ENCODE results near the gene VAV3. TPM values are rescaled to one million over a fixed set of nuclear protein-coding genes. Genes with fewer than 3 reads are reported as not detected.

VAV3 gene
- total RNA-seq, 4 donors from 2014 or later: 117 to 239 (median 135) TPM

- Histone ChIP-seq H3K36me3 (no peaks in the 10 kb centered on the region), H3K9me3 (no peaks in the 10 kb centered on the region), H3K27ac (no peak overlapping the region), H3K4me1 (peaks cover 12% of the 10 kb centered on the region), H3K4me3 (no peak overlapping the region), H3K27me3 (no peaks in the 10 kb centered on the region)
- DNase-seq (ENCODE audit: low spot score in 2 of 2): no peak
- TF ChIP-seq CTCF (IDR thresholded peaks at IDR 0.05): no peak
- no peak for TF ChIP-seq EP300 (IDR thresholded peaks at IDR 0.05)
- TF ChIP-seq POLR2AphosphoS5 (IDR thresholded peaks at IDR 0.05): no peak
- no peak for TF ChIP-seq POLR2A (IDR thresholded peaks at IDR 0.05)
These were observed 93.1 kb downstream of the VAV3 start for GRCh38 chr1:107871687-107872395.

GRCh38 chr1:107871259-107871658 is 93.7 kb downstream of the VAV3 start:
- TF ChIP-seq POLR2A (IDR thresholded peaks at IDR 0.05) (no peak), POLR2AphosphoS5 (IDR thresholded peaks at IDR 0.05) (no peak), CTCF (IDR thresholded peaks at IDR 0.05) (no peak), EP300 (IDR thresholded peaks at IDR 0.05) (no peak)
- 61% methylated on average over 2 of the region's 2 CpGs for WGBS
- no peak for DNase-seq (ENCODE audit: low spot score in 2 of 2)
- H3K27me3 ChIP-seq: no peaks in the 10 kb centered on the region
- no peak overlapping the region for H3K27ac ChIP-seq
- peaks cover 7% of the 10 kb centered on the region for H3K4me1 ChIP-seq
- H3K36me3 ChIP-seq: no peaks in the 10 kb centered on the region
- H3K9me3 ChIP-seq: no peaks in the 10 kb centered on the region
- H3K4me3 ChIP-seq: no peak overlapping the region

- H3K27me3 ChIP-seq: no peaks in the 10 kb centered on the region
- no peak overlapping the region for H3K27ac ChIP-seq
- no peak for DNase-seq (ENCODE audit: low spot score in 2 of 2)
- WGBS: 66% methylated on average over 3 of the region's 3 CpGs
- no peak overlapping the region for H3K4me3 ChIP-seq
- no peaks in the 10 kb centered on the region for H3K9me3 ChIP-seq
- peaks cover 1% of the 10 kb centered on the region for H3K4me1 ChIP-seq
- H3K36me3 ChIP-seq: no peaks in the 10 kb centered on the region
- TF ChIP-seq POLR2AphosphoS5 (IDR thresholded peaks at IDR 0.05) (no peak), CTCF (IDR thresholded peaks at IDR 0.05) (no peak)
These were observed 94.3 kb downstream of the VAV3 start for GRCh38 chr1:107870696-107871095.

GRCh38 chr1:107867897-107868296 is 97.1 kb downstream of the VAV3 start:
- no peak for DNase-seq (ENCODE audit: low spot score in 2 of 2)

GRCh38 chr1:107867422-107867821 is 97.6 kb downstream of the VAV3 start:
- H3K27ac ChIP-seq: no peak overlapping the region
- H3K36me3 ChIP-seq: no peaks in the 10 kb centered on the region
- H3K4me3 ChIP-seq: no peak overlapping the region
- H3K9me3 ChIP-seq: no peaks in the 10 kb centered on the region
- no peaks in the 10 kb centered on the region for H3K4me1 ChIP-seq
- DNase-seq (ENCODE audit: low spot score in 2 of 2): no peak
- WGBS: 63% methylated on average over 2 of the region's 2 CpGs
- H3K27me3 ChIP-seq: no peaks in the 10 kb centered on the region
- no peak for TF ChIP-seq POLR2AphosphoS5 (IDR thresholded peaks at IDR 0.05)
- no peak for TF ChIP-seq POLR2A (IDR thresholded peaks at IDR 0.05)
- no peak for TF ChIP-seq CTCF (IDR thresholded peaks at IDR 0.05)
- TF ChIP-seq EP300 (IDR thresholded peaks at IDR 0.05): no peak

More at GRCh38 chr1:107867897-107868296, 97.1 kb downstream of the VAV3 start:
- Histone ChIP-seq H3K36me3 (no peaks in the 10 kb centered on the region), H3K4me1 (no peaks in the 10 kb centered on the region), H3K4me3 (no peak overlapping the region), H3K27me3 (no peaks in the 10 kb centered on the region), H3K27ac (no peak overlapping the region), H3K9me3 (no peaks in the 10 kb centered on the region)
- TF ChIP-seq POLR2A (IDR thresholded peaks at IDR 0.05): no peak
- TF ChIP-seq EP300 (IDR thresholded peaks at IDR 0.05): no peak
- TF ChIP-seq CTCF (IDR thresholded peaks at IDR 0.05): no peak
- TF ChIP-seq POLR2AphosphoS5 (IDR thresholded peaks at IDR 0.05): no peak
- 40% methylated on average over 1 of the region's 1 CpG for WGBS
